SK-N-SH (cell line): ENCODE measurements around the gene MICALL1.

Experiments used
- EZH2phosphoT487 ChIP-seq: fragments of 200-600 bp; sonication (generic); IDR thresholded peaks from 2 replicates; pipeline ENCODE4 v1.6.1; 2017; ENCODE audit warnings: low read depth, mixed run types, mild to moderate bottlenecking, antibody characterized with exemption, moderate library complexity, borderline replicate concordance
- JUND ChIP-seq: IDR thresholded peaks from 2 replicates; pipeline ENCODE4 v1.4.0; 2012
- SIN3A ChIP-seq: IDR thresholded peaks from 2 replicates; pipeline ENCODE4 v1.6.1; 2012; ENCODE audit warnings: low read depth, mild to moderate bottlenecking, low read length, moderate library complexity, borderline replicate concordance
- TF ChIP-seq, protein P1 (sequence below): IDR thresholded peaks from 2 replicates; pipeline ENCODE4 v1.4.0; 2012; ENCODE audit warnings: low read depth, borderline replicate concordance
- TF ChIP-seq, protein P2 (sequence below): fragments of 200-600 bp; sonication (generic); IDR thresholded peaks from 2 replicates; pipeline ENCODE4 v1.6.1; 2017; ENCODE audit warnings: antibody characterized with exemption, mild to moderate bottlenecking, moderate library complexity

DNA sequence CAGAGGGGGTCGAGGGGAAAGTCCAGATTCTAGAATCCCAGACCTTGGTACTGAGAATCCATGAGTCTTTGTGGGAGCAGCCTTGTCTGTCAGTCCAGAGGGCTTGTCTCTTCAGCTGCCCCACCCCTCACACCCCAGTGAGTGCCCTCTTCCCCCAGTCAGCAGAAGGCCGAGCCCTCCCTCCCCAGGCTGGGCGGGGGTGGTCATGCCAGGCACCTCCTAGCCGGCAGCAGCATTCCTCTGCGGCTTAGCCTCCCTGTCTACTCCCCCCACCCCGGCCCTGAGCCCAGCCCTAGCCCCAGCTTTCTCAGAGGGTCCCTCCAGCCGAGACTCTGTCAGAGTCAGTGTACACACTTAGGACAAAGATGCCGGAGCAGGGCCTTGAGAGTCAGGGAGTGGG is 73.7 kb downstream of the MICALL1 start:
- TF ChIP-seq, protein P1, sequence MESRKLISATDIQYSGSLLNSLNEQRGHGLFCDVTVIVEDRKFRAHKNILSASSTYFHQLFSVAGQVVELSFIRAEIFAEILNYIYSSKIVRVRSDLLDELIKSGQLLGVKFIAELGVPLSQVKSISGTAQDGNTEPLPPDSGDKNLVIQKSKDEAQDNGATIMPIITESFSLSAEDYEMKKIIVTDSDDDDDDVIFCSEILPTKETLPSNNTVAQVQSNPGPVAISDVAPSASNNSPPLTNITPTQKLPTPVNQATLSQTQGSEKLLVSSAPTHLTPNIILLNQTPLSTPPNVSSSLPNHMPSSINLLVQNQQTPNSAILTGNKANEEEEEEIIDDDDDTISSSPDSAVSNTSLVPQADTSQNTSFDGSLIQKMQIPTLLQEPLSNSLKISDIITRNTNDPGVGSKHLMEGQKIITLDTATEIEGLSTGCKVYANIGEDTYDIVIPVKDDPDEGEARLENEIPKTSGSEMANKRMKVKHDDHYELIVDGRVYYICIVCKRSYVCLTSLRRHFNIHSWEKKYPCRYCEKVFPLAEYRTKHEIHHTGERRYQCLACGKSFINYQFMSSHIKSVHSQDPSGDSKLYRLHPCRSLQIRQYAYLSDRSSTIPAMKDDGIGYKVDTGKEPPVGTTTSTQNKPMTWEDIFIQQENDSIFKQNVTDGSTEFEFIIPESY, result no peak
- TF ChIP-seq, protein P2, sequence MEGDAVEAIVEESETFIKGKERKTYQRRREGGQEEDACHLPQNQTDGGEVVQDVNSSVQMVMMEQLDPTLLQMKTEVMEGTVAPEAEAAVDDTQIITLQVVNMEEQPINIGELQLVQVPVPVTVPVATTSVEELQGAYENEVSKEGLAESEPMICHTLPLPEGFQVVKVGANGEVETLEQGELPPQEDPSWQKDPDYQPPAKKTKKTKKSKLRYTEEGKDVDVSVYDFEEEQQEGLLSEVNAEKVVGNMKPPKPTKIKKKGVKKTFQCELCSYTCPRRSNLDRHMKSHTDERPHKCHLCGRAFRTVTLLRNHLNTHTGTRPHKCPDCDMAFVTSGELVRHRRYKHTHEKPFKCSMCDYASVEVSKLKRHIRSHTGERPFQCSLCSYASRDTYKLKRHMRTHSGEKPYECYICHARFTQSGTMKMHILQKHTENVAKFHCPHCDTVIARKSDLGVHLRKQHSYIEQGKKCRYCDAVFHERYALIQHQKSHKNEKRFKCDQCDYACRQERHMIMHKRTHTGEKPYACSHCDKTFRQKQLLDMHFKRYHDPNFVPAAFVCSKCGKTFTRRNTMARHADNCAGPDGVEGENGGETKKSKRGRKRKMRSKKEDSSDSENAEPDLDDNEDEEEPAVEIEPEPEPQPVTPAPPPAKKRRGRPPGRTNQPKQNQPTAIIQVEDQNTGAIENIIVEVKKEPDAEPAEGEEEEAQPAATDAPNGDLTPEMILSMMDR, result no peak
- TF ChIP-seq SIN3A, result no peak
- no peak for TF ChIP-seq JUND
- TF ChIP-seq EZH2phosphoT487, result no peak
